ENCODE results near the gene EPB41L3.
"Not testable (repeated sequence)": the region's sequence is repeated elsewhere in the genome, so short reads cannot be mapped to it uniquely, and the experiment has no call there.

Gene EPB41L3

DNA sequence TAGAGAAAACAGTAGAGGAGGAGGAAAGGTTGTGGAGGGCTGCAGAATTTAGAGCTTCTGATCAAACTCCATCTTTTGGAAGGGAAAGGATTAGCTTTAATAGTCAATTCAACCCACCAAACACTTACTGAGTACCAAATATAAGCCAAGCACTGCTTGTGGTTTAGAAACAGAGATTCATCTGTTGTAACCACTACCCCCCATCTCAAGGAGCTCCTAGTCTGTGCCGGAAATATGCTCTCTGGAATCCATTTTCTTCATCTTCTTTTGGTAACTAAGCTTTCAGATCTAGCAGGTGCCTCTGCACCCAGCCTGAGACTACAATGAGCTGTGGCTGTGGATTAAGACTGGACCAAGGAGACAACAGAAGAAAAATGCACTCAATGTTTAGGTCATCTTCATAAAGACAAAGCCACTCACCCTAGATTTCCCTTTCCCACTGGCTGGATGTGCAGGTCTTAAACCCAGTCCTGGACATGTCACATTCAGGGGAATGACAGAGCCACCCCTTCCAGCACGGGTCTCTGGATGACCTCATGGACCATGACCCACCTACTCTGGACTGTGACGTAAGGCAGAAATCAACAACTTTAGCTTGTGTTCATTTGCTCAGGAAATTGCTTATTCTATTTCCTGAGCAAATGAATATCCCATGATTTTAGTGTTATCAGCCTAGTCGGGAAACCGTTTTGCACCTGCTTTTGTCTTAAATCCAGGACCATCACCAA lies 52.9 kb downstream of the EPB41L3 start:
- no peak overlapping the region for H2AFZ ChIP-seq (ENCODE audit: low read length)
- H3F3A ChIP-seq (ENCODE audit: insufficient read depth, low read length): no peaks in the 10 kb centered on the region
- H3K4me1 ChIP-seq (ENCODE audit: insufficient read depth, low read length, severe bottlenecking): no peaks in the 10 kb centered on the region
- no peak overlapping the region for H3K4me2 ChIP-seq (ENCODE audit: low read length)
- no peaks in the 10 kb centered on the region for H3K27me3 ChIP-seq (ENCODE audit: insufficient read depth, low read length)
- TF ChIP-seq, protein P1, sequence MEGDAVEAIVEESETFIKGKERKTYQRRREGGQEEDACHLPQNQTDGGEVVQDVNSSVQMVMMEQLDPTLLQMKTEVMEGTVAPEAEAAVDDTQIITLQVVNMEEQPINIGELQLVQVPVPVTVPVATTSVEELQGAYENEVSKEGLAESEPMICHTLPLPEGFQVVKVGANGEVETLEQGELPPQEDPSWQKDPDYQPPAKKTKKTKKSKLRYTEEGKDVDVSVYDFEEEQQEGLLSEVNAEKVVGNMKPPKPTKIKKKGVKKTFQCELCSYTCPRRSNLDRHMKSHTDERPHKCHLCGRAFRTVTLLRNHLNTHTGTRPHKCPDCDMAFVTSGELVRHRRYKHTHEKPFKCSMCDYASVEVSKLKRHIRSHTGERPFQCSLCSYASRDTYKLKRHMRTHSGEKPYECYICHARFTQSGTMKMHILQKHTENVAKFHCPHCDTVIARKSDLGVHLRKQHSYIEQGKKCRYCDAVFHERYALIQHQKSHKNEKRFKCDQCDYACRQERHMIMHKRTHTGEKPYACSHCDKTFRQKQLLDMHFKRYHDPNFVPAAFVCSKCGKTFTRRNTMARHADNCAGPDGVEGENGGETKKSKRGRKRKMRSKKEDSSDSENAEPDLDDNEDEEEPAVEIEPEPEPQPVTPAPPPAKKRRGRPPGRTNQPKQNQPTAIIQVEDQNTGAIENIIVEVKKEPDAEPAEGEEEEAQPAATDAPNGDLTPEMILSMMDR (IDR thresholded peaks at IDR 0.05; ENCODE audit: low read length): no peak
- TF ChIP-seq EZH2 (IDR thresholded peaks at IDR 0.05; ENCODE audit: borderline replicate concordance, low read length): no peak
- H3K9me3 ChIP-seq (ENCODE audit: low read length): no peaks in the 10 kb centered on the region
- no peak overlapping the region for H3K27ac ChIP-seq (ENCODE audit: low read depth, low read length, poor library complexity, severe bottlenecking)
- H3K4me3 ChIP-seq (ENCODE audit: low read depth, low read length, poor library complexity, severe bottlenecking): no peak overlapping the region
- H3K9ac ChIP-seq (ENCODE audit: low read length): no peak overlapping the region
- no peaks in the 10 kb centered on the region for H4K20me1 ChIP-seq (ENCODE audit: insufficient read depth, low read length)
- no peaks in the 10 kb centered on the region for H3K36me3 ChIP-seq (ENCODE audit: insufficient read depth, low read length)
- no peaks in the 10 kb centered on the region for H3K79me2 ChIP-seq (ENCODE audit: insufficient read depth, low read length)
- no peaks in the 10 kb centered on the region for H3K9me2 ChIP-seq (ENCODE audit: low read depth, low read length)

GRCh38 chr18:5488844-5489243 lies 55.0 kb downstream of the EPB41L3 start:
- Histone ChIP-seq H3K9ac (ENCODE audit: low read length) (no peak overlapping the region), H3K9me2 (ENCODE audit: low read depth, low read length) (no peaks in the 10 kb centered on the region), H3K36me3 (ENCODE audit: insufficient read depth, low read length) (no peaks in the 10 kb centered on the region), H3K9me3 (ENCODE audit: low read length) (no peaks in the 10 kb centered on the region), H3F3A (ENCODE audit: insufficient read depth, low read length) (no peaks in the 10 kb centered on the region), H3K4me2 (ENCODE audit: low read length) (no peak overlapping the region), H3K27me3 (ENCODE audit: insufficient read depth, low read length) (no peaks in the 10 kb centered on the region), H3K79me2 (ENCODE audit: insufficient read depth, low read length) (no peaks in the 10 kb centered on the region), H3K27ac (ENCODE audit: low read depth, low read length, poor library complexity, severe bottlenecking) (no peak overlapping the region), H3K4me3 (ENCODE audit: low read depth, low read length, poor library complexity, severe bottlenecking) (no peak overlapping the region), H3K4me1 (ENCODE audit: insufficient read depth, low read length, severe bottlenecking) (no peaks in the 10 kb centered on the region), H4K20me1 (ENCODE audit: insufficient read depth, low read length) (no peaks in the 10 kb centered on the region), H2AFZ (ENCODE audit: low read length) (no peak overlapping the region)
- TF ChIP-seq, protein P1 (IDR thresholded peaks at IDR 0.05; ENCODE audit: low read length): no peak
- TF ChIP-seq EZH2 (IDR thresholded peaks at IDR 0.05; ENCODE audit: borderline replicate concordance, low read length): no peak

DNA sequence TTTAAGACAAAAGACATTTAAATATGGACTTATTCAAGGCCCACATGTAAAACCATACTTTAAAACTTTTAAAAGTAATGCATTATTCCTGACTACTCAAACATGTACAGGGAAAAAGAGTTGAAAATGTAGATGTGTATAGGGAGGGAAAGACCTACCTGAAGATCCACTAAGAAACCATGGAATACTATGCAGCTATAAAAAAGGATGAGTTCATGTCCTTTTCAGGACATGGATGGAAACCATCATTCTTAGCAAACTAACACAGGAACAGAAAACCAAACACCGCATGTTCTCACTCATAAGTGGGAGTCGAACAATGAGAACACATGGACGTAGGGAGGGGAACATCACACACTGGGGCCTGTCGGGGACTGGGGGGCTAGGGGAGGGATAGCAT lies 55.8 kb downstream of the EPB41L3 start:
- not testable (repeated sequence) for H3K79me2 ChIP-seq (ENCODE audit: insufficient read depth, low read length); H3K27ac ChIP-seq (ENCODE audit: low read depth, low read length, poor library complexity, severe bottlenecking); H2AFZ ChIP-seq (ENCODE audit: low read length); H3K27me3 ChIP-seq (ENCODE audit: insufficient read depth, low read length); H3K4me3 ChIP-seq (ENCODE audit: low read depth, low read length, poor library complexity, severe bottlenecking); H3K9me2 ChIP-seq (ENCODE audit: low read depth, low read length); H3K36me3 ChIP-seq (ENCODE audit: insufficient read depth, low read length); H3F3A ChIP-seq (ENCODE audit: insufficient read depth, low read length); H3K4me2 ChIP-seq (ENCODE audit: low read length); H3K4me1 ChIP-seq (ENCODE audit: insufficient read depth, low read length, severe bottlenecking); H3K9me3 ChIP-seq (ENCODE audit: low read length); H3K9ac ChIP-seq (ENCODE audit: low read length); H4K20me1 ChIP-seq (ENCODE audit: insufficient read depth, low read length)

GRCh38 chr18:5484526-5484925 lies 59.3 kb downstream of the EPB41L3 start:
- H3K9ac ChIP-seq (ENCODE audit: low read length): no peak overlapping the region
- no peaks in the 10 kb centered on the region for H3K79me2 ChIP-seq (ENCODE audit: insufficient read depth, low read length)
- H3K4me1 ChIP-seq (ENCODE audit: insufficient read depth, low read length, severe bottlenecking): no peaks in the 10 kb centered on the region
- no peaks in the 10 kb centered on the region for H4K20me1 ChIP-seq (ENCODE audit: insufficient read depth, low read length)
- no peak overlapping the region for H3K4me2 ChIP-seq (ENCODE audit: low read length)
- H3K9me3 ChIP-seq (ENCODE audit: low read length): no peaks in the 10 kb centered on the region
- H3K9me2 ChIP-seq (ENCODE audit: low read depth, low read length): no peaks in the 10 kb centered on the region
- no peaks in the 10 kb centered on the region for H3F3A ChIP-seq (ENCODE audit: insufficient read depth, low read length)
- no peaks in the 10 kb centered on the region for H3K27me3 ChIP-seq (ENCODE audit: insufficient read depth, low read length)
- H2AFZ ChIP-seq (ENCODE audit: low read length): no peak overlapping the region
- no peaks in the 10 kb centered on the region for H3K36me3 ChIP-seq (ENCODE audit: insufficient read depth, low read length)
- H3K27ac ChIP-seq (ENCODE audit: low read depth, low read length, poor library complexity, severe bottlenecking): no peak overlapping the region
- no peak overlapping the region for H3K4me3 ChIP-seq (ENCODE audit: low read depth, low read length, poor library complexity, severe bottlenecking)
- no peak for TF ChIP-seq EZH2 (IDR thresholded peaks at IDR 0.05; ENCODE audit: borderline replicate concordance, low read length)
- TF ChIP-seq, protein P1 (IDR thresholded peaks at IDR 0.05; ENCODE audit: low read length): no peak

All from OCI-LY1 (cell line).